Sigmoid colon (tissue), 3 donors: ENCODE results near the gene CLN6.

Experiments
- POLR2A ChIP-seq, 2 donors: fragments of 450-650 bp; IDR thresholded peaks; one replicate each; pipeline ENCODE4 v1.6.1; 2016; ENCODE audit warnings: antibody characterized with exemption in 2 of 2, mild to moderate bottlenecking in 2 of 2, moderate library complexity in 2 of 2
- TF ChIP-seq, protein P1 (sequence below), 4 experiments: fragments of 450-650 bp in 3 of 4; fragments of 200-600 bp in 1 of 4; IDR thresholded peaks; one replicate each; pipeline ENCODE4 v1.5.1; 2016 to 2019; ENCODE audit warnings: antibody characterized with exemption in 4 of 4, mild to moderate bottlenecking in 3 of 4, moderate library complexity in 2 of 4

GRCh38 chr15:68196445-68197169 is 32.9 kb downstream of the CLN6 start:
- TF ChIP-seq, protein P1, sequence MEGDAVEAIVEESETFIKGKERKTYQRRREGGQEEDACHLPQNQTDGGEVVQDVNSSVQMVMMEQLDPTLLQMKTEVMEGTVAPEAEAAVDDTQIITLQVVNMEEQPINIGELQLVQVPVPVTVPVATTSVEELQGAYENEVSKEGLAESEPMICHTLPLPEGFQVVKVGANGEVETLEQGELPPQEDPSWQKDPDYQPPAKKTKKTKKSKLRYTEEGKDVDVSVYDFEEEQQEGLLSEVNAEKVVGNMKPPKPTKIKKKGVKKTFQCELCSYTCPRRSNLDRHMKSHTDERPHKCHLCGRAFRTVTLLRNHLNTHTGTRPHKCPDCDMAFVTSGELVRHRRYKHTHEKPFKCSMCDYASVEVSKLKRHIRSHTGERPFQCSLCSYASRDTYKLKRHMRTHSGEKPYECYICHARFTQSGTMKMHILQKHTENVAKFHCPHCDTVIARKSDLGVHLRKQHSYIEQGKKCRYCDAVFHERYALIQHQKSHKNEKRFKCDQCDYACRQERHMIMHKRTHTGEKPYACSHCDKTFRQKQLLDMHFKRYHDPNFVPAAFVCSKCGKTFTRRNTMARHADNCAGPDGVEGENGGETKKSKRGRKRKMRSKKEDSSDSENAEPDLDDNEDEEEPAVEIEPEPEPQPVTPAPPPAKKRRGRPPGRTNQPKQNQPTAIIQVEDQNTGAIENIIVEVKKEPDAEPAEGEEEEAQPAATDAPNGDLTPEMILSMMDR (IDR thresholded peaks at IDR 0.05) = no peak
- TF ChIP-seq POLR2A (IDR thresholded peaks at IDR 0.05) = no peak
